NCI-H69 (cell line): Measurements from ENCODE around the gene CYFIP2.
"Not testable (repeated sequence)": the region's sequence is repeated elsewhere in the genome, so short reads cannot be mapped to it uniquely, and the experiment has no call there.

Experiments used
- DNase-seq: peaks from one replicate; lab custom pipeline; 2025; lab: John Stamatoyannopoulos, UW

Gene CYFIP2

DNA sequence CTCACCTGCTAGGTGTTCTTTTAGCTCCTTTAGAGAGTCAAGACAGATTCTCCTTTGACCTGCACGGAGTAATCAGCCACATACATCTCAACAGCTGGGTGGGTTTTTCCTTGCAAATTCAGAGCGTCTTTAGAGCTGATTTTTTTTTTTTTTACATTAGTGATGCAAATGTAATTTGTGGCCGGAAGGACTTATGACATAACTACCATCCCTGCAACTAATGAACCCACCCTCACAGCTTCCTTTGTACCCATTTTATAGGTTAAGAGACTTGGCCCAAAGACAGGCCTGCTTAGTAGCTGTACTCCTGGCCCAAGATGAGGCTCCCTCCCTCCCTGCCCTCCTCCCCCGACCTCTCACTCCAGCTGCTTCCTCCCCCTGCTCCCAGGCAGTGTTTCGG is 124.2 kb downstream of the CYFIP2 start:
- no peak for DNase-seq

- no peak for DNase-seq
Observed at GRCh38 chr5:157390551-157391297, 124.8 kb downstream of the CYFIP2 start.

- no peak for DNase-seq
Observed at GRCh38 chr5:157398305-157398704, 132.4 kb downstream of the CYFIP2 start.

- DNase-seq: no peak
Observed at GRCh38 chr5:157400741-157401495, 135.0 kb downstream of the CYFIP2 start.

DNA sequence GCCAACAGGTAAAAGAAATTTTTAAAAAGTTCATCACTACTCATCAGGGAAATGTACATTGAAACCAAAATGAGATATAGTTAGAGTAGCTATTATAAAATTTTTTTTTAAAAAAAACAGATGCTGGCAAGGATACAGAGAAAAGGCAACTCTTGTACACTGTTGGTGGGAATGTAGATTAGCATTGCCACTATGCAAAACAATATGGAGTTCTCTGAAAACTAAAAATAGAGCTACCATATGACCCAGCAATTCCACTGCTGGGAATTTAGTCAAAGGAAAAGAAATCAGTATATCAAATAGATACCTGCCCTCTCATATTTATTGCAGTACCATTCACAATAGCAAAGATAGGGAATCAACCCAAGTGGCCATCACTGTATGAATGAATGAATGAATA is 149.9 kb downstream of the CYFIP2 start:
- no peak for DNase-seq

DNA sequence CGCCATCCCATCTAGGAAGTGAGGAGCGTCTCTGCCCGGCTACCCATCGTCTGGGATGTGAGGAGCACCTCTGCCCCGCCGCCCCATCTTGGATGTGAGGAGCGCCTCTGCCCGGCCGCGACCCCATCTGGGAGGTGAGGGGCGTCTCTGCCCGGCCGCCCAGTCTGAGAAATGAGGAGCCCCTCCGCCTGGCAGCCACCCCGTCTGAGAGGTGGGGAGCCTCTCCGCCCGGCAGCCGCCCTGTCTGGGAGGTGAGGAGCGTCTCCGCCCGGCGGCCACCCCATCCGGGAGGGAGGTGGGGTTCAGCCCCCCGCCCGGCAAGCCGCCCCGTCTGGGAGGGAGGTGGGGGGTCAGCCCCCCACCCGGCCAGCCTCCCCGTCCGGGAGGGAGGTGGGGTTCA is 153.6 kb downstream of the CYFIP2 start:
- not testable (repeated sequence) for DNase-seq

DNA sequence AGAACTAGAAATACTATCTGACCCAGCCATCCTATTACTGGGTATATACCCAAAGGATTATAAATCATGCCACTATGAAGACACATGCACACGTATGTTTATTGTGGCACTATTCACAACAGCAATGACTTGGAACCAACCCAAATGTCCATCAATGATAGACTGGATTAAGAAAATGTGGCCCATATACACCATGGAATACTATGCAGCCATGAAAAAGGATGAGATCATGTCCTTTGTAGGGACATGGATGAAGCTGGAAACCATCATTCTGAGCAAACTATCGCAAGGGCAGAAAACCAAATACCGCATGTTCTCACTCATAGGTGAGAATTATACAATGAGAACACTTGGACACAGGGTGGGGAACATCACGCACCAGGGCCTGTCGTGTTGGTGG is 164.0 kb downstream of the CYFIP2 start:
- DNase-seq: not testable (repeated sequence)

DNA sequence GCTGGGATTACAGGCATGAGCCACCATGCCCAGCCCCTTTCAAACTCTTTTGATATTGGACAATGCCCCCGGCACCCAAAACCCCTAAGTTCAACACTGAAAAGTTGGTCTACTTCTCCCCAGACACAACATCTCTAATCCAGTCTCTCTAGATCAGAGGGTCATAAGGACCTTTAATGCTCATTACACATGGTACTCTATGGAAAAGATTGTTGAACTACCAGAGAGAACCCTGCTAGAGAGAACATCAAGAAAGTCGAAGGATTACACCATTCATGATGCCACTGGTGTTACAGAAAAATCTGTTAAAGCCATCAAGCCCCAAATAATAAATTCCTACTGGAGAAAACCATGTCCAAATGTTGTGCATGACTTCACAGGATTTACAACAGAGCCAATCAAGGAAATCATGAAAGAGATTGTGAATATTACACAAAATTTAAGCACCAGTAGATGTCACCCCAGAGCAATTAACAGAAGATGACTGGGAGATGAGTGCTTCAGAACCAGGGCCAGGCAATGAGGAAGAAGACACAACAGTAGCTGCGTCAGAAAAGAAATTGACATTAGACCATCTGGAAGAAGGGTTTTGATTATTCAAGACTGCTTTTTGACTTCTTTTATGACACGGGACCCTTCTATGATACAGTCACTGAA is 165.7 kb downstream of the CYFIP2 start:
- peak; percentile 59 for DNase-seq

- DNase-seq: no peak
Observed at GRCh38 chr5:157434096-157434495, 168.2 kb downstream of the CYFIP2 start.

GRCh38 chr5:157443041-157443549 is 177.2 kb downstream of the CYFIP2 start:
- DNase-seq: peak; percentile 74

GRCh38 chr5:157444224-157444623 is 178.3 kb downstream of the CYFIP2 start:
- peak; percentile 59 for DNase-seq
